ENCODE data around the gene DOK4.

GRCh38 chr16:57427307-57427706 lies 59.0 kb downstream of the DOK4 start:
- no peak for TF ChIP-seq POLR2A (IDR thresholded peaks at IDR 0.05; ENCODE audit: borderline replicate concordance, extremely low read depth, insufficient read depth, insufficient read length)
- no peak for TF ChIP-seq ZNF274 (IDR thresholded peaks at IDR 0.05; ENCODE audit: low read depth, low read length)
- TF ChIP-seq POLR2AphosphoS5 (IDR thresholded peaks at IDR 0.05; ENCODE audit: low read depth, low read length): no peak
- no peak for TF ChIP-seq EZH2phosphoT487 (IDR thresholded peaks at IDR 0.05; ENCODE audit: borderline replicate concordance)
